H1 (cell line): ENCODE results near the gene NTN4. TPM values are rescaled to one million over a fixed set of nuclear protein-coding genes. Genes with fewer than 3 reads are reported as not detected.

ENCODE experiments used
- CTCF ChIA-PET: fragments of 300-600 bp; sonication (Branson Sonifier 250); formaldehyde crosslinking; loops from one replicate; lab custom pipeline; 2021; ENCODE audit not compliant: partially characterized antibody; lab: Charles Lee
- POLR2A ChIA-PET: fragments of 300-600 bp; sonication (Branson Sonifier 250); formaldehyde crosslinking; loops from one replicate; lab custom pipeline; 2021; ENCODE audit warnings: inconsistent platforms; ENCODE audit not compliant: partially characterized antibody; lab: Charles Lee
- DNase-seq, 2 experiments: peaks; one replicate each; pipeline versions ENCODE4 v3.0.0 to v3.0.0-alpha.2; 2010 to 2022; ENCODE audit warnings: low spot score in 2 of 2, low read depth in 1 of 2, mixed read lengths in 1 of 2
- FAIRE-seq: peaks from 2 replicates; lab custom pipeline; 2011; peaks lifted over from hg19 to GRCh38; lab: Jason Lieb, UNC
- H2AFZ ChIP-seq: 2 replicates; pipeline ENCODE4 v1.8.1; 2012; ENCODE audit warnings: low read length, inconsistent platforms
- H2AK5ac ChIP-seq: 2 replicates; pipeline ENCODE4 v1.6.1; 2013; ENCODE audit warnings: low read depth, low read length
- H2BK120ac ChIP-seq: replicated peaks from 2 replicates; pipeline ENCODE3; 2013; ENCODE audit warnings: low read depth, low read length, inconsistent platforms
- H2BK12ac ChIP-seq: 2 replicates; pipeline ENCODE4 v1.6.1; 2013; ENCODE audit warnings: low read depth, low read length
- H2BK15ac ChIP-seq: 2 replicates; pipeline ENCODE4 v1.6.1; 2013; ENCODE audit warnings: low read length
- H2BK20ac ChIP-seq: 2 replicates; pipeline ENCODE4 v1.6.1; 2013; ENCODE audit warnings: low read length
- H2BK5ac ChIP-seq: 2 replicates; pipeline ENCODE4 v1.6.1; 2013; ENCODE audit warnings: low read depth, low read length
- H3K14ac ChIP-seq: 2 replicates; pipeline ENCODE4 v1.6.1; 2013; ENCODE audit warnings: inconsistent platforms; ENCODE audit not compliant: insufficient read length
- H3K18ac ChIP-seq: 2 replicates; pipeline ENCODE4 v1.6.1; 2013; ENCODE audit warnings: low read length; ENCODE audit errors: extremely low read depth
- H3K23ac ChIP-seq: 2 replicates; pipeline ENCODE4 v1.6.1; 2013; ENCODE audit warnings: inconsistent platforms; ENCODE audit not compliant: insufficient read length
- H3K23me2 ChIP-seq: 2 replicates; pipeline ENCODE4 v1.6.1; 2013; ENCODE audit warnings: low read depth, low read length
- H3K27ac ChIP-seq: 2 replicates; pipeline ENCODE4 v1.6.1; 2011; ENCODE audit warnings: low read depth, low read length, inconsistent platforms
- H3K27me3 ChIP-seq, 4 experiments: replicated peaks in 1 of 4; 1 replicate in 1 of 4; 2 replicates in 3 of 4; pipeline versions ENCODE4 v1.6.1 to v1.8.1; 2011 to 2013; ENCODE audit warnings: low read length in 3 of 4, mild to moderate bottlenecking in 3 of 4, inconsistent platforms in 2 of 4, mixed read lengths in 2 of 4, moderate library complexity in 1 of 4; ENCODE audit not compliant: control insufficient read depth in 3 of 4, insufficient read depth in 3 of 4; ENCODE audit errors: extremely low read depth in 1 of 4
- H3K36me3 ChIP-seq, 4 experiments: 2 replicates each; pipeline versions ENCODE4 v1.6.1 to v1.8.1; 2011 to 2013; ENCODE audit warnings: mild to moderate bottlenecking in 4 of 4, low read length in 3 of 4, moderate library complexity in 2 of 4, control low read depth in 1 of 4, inconsistent platforms in 1 of 4; ENCODE audit not compliant: insufficient read depth in 4 of 4, control insufficient read depth in 2 of 4
- H3K4ac ChIP-seq: replicated peaks from 2 replicates; pipeline ENCODE3; 2013; ENCODE audit warnings: low read length, low read depth, mixed read lengths, inconsistent platforms; ENCODE audit not compliant: insufficient read length
- H3K4me1 ChIP-seq, 4 experiments: replicated peaks in 1 of 4; 1 replicate in 1 of 4; 2 replicates in 3 of 4; pipeline versions ENCODE4 v1.6.1 to v1.8.1; 2011 to 2013; ENCODE audit warnings: low read length in 3 of 4, inconsistent platforms in 2 of 4, mixed read lengths in 1 of 4; ENCODE audit not compliant: insufficient read depth in 4 of 4, control insufficient read depth in 3 of 4
- H3K4me2 ChIP-seq, 2 experiments: 2 replicates each; pipeline versions ENCODE4 v1.6.1 to v1.8.1; 2011 to 2013; ENCODE audit warnings: low read depth in 2 of 2, low read length in 2 of 2, control low read depth in 1 of 2, inconsistent platforms in 1 of 2, mild to moderate bottlenecking in 1 of 2; ENCODE audit not compliant: insufficient read depth in 1 of 2
- H3K4me3 ChIP-seq, 4 experiments: fragments of 200-600, 300-600 bp in 1 of 4; sonication (generic), shearing (Covaris generic), sonication (Bioruptor Twin) in 1 of 4; 2 replicates each; pipeline versions ENCODE4 v1.5.1 to v1.8.1; 2011 to 2016; ENCODE audit warnings: low read length in 4 of 4, low read depth in 3 of 4, control low read depth in 2 of 4, inconsistent platforms in 2 of 4, mild to moderate bottlenecking in 2 of 4, mixed read lengths in 1 of 4, moderate library complexity in 1 of 4; ENCODE audit not compliant: insufficient read depth in 2 of 4; ENCODE audit errors: extremely low read depth in 1 of 4
- H3K56ac ChIP-seq: replicated peaks from 2 replicates; pipeline ENCODE3; 2013; ENCODE audit warnings: low read depth, mild to moderate bottlenecking, mixed read lengths, low read length, inconsistent platforms; ENCODE audit not compliant: insufficient read length
- H3K79me1 ChIP-seq: 2 replicates; pipeline ENCODE4 v1.6.1; 2013; ENCODE audit warnings: low read depth, low read length, control low read depth
- H3K79me2 ChIP-seq, 2 experiments: 2 replicates each; pipeline versions ENCODE4 v1.6.1 to v1.8.1; 2012 to 2013; ENCODE audit warnings: low read length in 2 of 2, mild to moderate bottlenecking in 2 of 2, inconsistent platforms in 1 of 2; ENCODE audit not compliant: insufficient read depth in 2 of 2, control insufficient read depth in 1 of 2
- H3K9ac ChIP-seq, 4 experiments: replicated peaks in 1 of 4; 1 replicate in 1 of 4; 2 replicates in 3 of 4; pipeline versions ENCODE4 v1.6.1 to v1.8.1; 2011 to 2013; ENCODE audit warnings: low read depth in 3 of 4, low read length in 3 of 4, control low read depth in 2 of 4, mild to moderate bottlenecking in 2 of 4, moderate library complexity in 2 of 4, inconsistent platforms in 1 of 4; ENCODE audit errors: extremely low read depth in 1 of 4
- H3K9me3 ChIP-seq, 2 experiments: 2 replicates each; pipeline versions ENCODE4 v1.6.1 to v1.8.1; 2012 to 2013; ENCODE audit warnings: mild to moderate bottlenecking in 2 of 2, moderate library complexity in 2 of 2, control low read depth in 1 of 2, inconsistent platforms in 1 of 2, low read depth in 1 of 2, low read length in 1 of 2, mixed read lengths in 1 of 2; ENCODE audit not compliant: insufficient read depth in 2 of 2
- H4K20me1 ChIP-seq, 2 experiments: replicated peaks in 1 of 2; 2 replicates each; pipeline versions ENCODE3 to v1.8.1; 2011 to 2013; ENCODE audit warnings: inconsistent platforms in 2 of 2, low read length in 2 of 2, mild to moderate bottlenecking in 1 of 2; ENCODE audit not compliant: insufficient read depth in 2 of 2, control insufficient read depth in 1 of 2
- H4K5ac ChIP-seq: 2 replicates; pipeline ENCODE4 v1.6.1; 2013; ENCODE audit warnings: low read length, low read depth, mixed read lengths, inconsistent platforms; ENCODE audit not compliant: insufficient read length
- H4K8ac ChIP-seq: 2 replicates; pipeline ENCODE4 v1.8.0; 2013; ENCODE audit warnings: mild to moderate bottlenecking, moderate library complexity, low read length, inconsistent platforms; ENCODE audit not compliant: insufficient read depth; ENCODE audit errors: extremely low read depth
- H4K91ac ChIP-seq: replicated peaks from 2 replicates; pipeline ENCODE3; 2013; ENCODE audit warnings: low read length, mixed read lengths, inconsistent platforms; ENCODE audit not compliant: insufficient read length
- ATF3 ChIP-seq: IDR thresholded peaks from 2 replicates; pipeline ENCODE4 v1.6.1; 2011; ENCODE audit warnings: low read depth, mild to moderate bottlenecking, low read length; ENCODE audit not compliant: insufficient read depth
- CBX5 ChIP-seq: fragments of 300-800, 300-1000 bp; sonication (generic); IDR thresholded peaks from 2 replicates; pipeline ENCODE4 v1.7.1; 2016; ENCODE audit warnings: antibody characterized with exemption, low read length, low read depth
- CEBPB ChIP-seq: IDR thresholded peaks from 2 replicates; pipeline ENCODE4 v1.6.1; 2012; ENCODE audit warnings: low read depth, low read length
- HDAC2 ChIP-seq, 2 experiments: fragments of 300-600 bp in 1 of 2; sonication (generic) in 1 of 2; IDR thresholded peaks; 2 replicates each; pipeline ENCODE4 v1.6.1; 2011 to 2012; ENCODE audit warnings: low read depth in 2 of 2, low read length in 2 of 2, mild to moderate bottlenecking in 2 of 2, moderate library complexity in 2 of 2, borderline replicate concordance in 1 of 2, inconsistent platforms in 1 of 2
- HDAC6 ChIP-seq: IDR thresholded peaks from one replicate; pipeline ENCODE4 v1.7.1; 2012; ENCODE audit warnings: low read depth, mild to moderate bottlenecking, inconsistent platforms, low read length, moderate library complexity
- KDM4A ChIP-seq: IDR thresholded peaks from one replicate; pipeline ENCODE4 v1.7.1; 2012; ENCODE audit warnings: low read depth, mild to moderate bottlenecking, moderate library complexity, low read length, inconsistent platforms; ENCODE audit not compliant: severe bottlenecking
- NANOG ChIP-seq: IDR thresholded peaks from 2 replicates; pipeline ENCODE4 v1.6.1; 2011; ENCODE audit warnings: low read length, low read depth, mild to moderate bottlenecking, inconsistent platforms; ENCODE audit not compliant: insufficient read depth, poor library complexity, severe bottlenecking
- POU5F1 ChIP-seq: IDR thresholded peaks from 2 replicates; pipeline ENCODE4 v1.6.1; 2011; ENCODE audit warnings: low read depth, mild to moderate bottlenecking, low read length, moderate library complexity
- RNF2 ChIP-seq: fragments of 200-900, 300-1000 bp; sonication (generic); IDR thresholded peaks from 2 replicates; pipeline ENCODE4 v1.7.1; 2016; ENCODE audit warnings: borderline replicate concordance, low read depth, mild to moderate bottlenecking, antibody characterized with exemption, low read length; ENCODE audit not compliant: poor library complexity, severe bottlenecking; ENCODE audit errors: missing control alignments
- SP2 ChIP-seq: IDR thresholded peaks from 2 replicates; pipeline ENCODE4 v1.6.1; 2012; ENCODE audit warnings: mild to moderate bottlenecking, low read length, inconsistent platforms
- TBP ChIP-seq: IDR thresholded peaks from 2 replicates; pipeline ENCODE4 v1.6.1; 2011; ENCODE audit warnings: low read depth, low read length, improper control_type of control experiment
- TCF12 ChIP-seq: IDR thresholded peaks from 2 replicates; pipeline ENCODE4 v1.6.1; 2011; ENCODE audit warnings: low read depth, mild to moderate bottlenecking, low read length
- ZNF274 ChIP-seq: IDR thresholded peaks from 2 replicates; pipeline ENCODE4 v1.7.0; 2012; ENCODE audit warnings: low read length, borderline replicate concordance; ENCODE audit errors: extremely low read depth
- WGBS, 2 experiments: shearing (Covaris generic) in 1 of 2; methylation state at CpG; one replicate each; pipeline versions ENCODE4 v1.1.6 to v1.1.7; 2013 to 2015; ENCODE audit warnings: low lambda C conversion rate in 2 of 2, mixed read lengths in 2 of 2, inconsistent platforms in 1 of 2, low coverage in 1 of 2, missing lambda C conversion rate in 1 of 2; ENCODE audit not compliant: insufficient replicate concordance in 2 of 2, insufficient coverage in 1 of 2, insufficient read length in 1 of 2; ENCODE audit errors: extremely low coverage in 1 of 2, missing lambda C conversion rate in 1 of 2; 5-methylcytosine and 5-hydroxymethylcytosine counted together
- polyA plus RNA-seq, 7 experiments: library from polyadenylated mRNA; depleted of rRNA in 3 of 7; stranded (reverse) in 5 of 7; unstranded in 2 of 7; fragments of >200 nt in 5 of 7; fragments of 200-250 nt in 2 of 7; gene quantifications; 1 replicate in 5 of 7; 2 replicates in 1 of 7; 4 replicates in 1 of 7; pipeline versions ENCODE4 v1.2.1 to v1.2.3, GENCODE V29; 2011 to 2013; ENCODE audit warnings: missing spikeins in 2 of 7, mixed read lengths in 2 of 7
- total RNA-seq: library from RNA; stranded (reverse); fragmentation: NEBNext Ultra II Directional; extraction: Animal tissue kit (Norgen Biotek cat#: 25700); gene quantifications from 2 replicates; pipeline ENCODE4 v1.2.1, GENCODE V29; 2021

Gene NTN4
- total and polyA plus RNA-seq, 2 of the 8 experiments (the other 6 are each of a cell fraction or from before 2014, with no cell fraction given), result 0.74 to 1.3 TPM

GRCh38 chr12:95700316-95700785 is 90.2 kb downstream of the NTN4 start:
- H3K56ac ChIP-seq, result no peak overlapping the region
- no peak overlapping the region for H3K27ac ChIP-seq
- no peak overlapping the region for H2AK5ac ChIP-seq
- H2BK120ac ChIP-seq, result no peak overlapping the region
- WGBS, 2 experiments, result 75% methylated on average over 7 of the region's 7 CpGs; no CpG with 5 or more reads in 1 of the 2 experiments
- no peak overlapping the region for H3K9ac ChIP-seq
- no peaks in the 10 kb centered on the region for H3K79me1 ChIP-seq
- no peak overlapping the region for H2BK15ac ChIP-seq
- 0 out of 2 replicates have a peak, but pooled peaks cover 2% of the 10 kb centered on the region for H3K23me2 ChIP-seq
- no peak overlapping the region for H3K23ac ChIP-seq
- CTCF ChIA-PET, result no interaction called here
- H3K27me3 ChIP-seq, result no peaks in the 10 kb centered on the region
- H2AFZ ChIP-seq, result no peak overlapping the region
- H3K4me2 ChIP-seq, result no peak overlapping the region
- no peak for FAIRE-seq
- no peak overlapping the region for H2BK20ac ChIP-seq
- H3K79me2 ChIP-seq, result no peaks in the 10 kb centered on the region
- no peaks in the 10 kb centered on the region for H3K4me1 ChIP-seq
- H2BK12ac ChIP-seq, result no peak overlapping the region
- no peak overlapping the region for H3K4ac ChIP-seq
- DNase-seq, result no peak
- H4K5ac ChIP-seq, result no peak overlapping the region
- no peak overlapping the region for H4K91ac ChIP-seq
- POLR2A ChIA-PET, result no interaction called here
- H3K9me3 ChIP-seq, result no peaks in the 10 kb centered on the region
- H4K8ac ChIP-seq, result no peak overlapping the region
- no peak overlapping the region for H3K18ac ChIP-seq
- no peaks in the 10 kb centered on the region for H4K20me1 ChIP-seq
- H3K4me3 ChIP-seq, result no peak overlapping the region
- no peak overlapping the region for H3K14ac ChIP-seq
- no peaks in the 10 kb centered on the region for H3K36me3 ChIP-seq
- H2BK5ac ChIP-seq, result no peak overlapping the region
- TF ChIP-seq POU5F1 (no peak), TCF12 (no peak), CEBPB (no peak), ZNF274 (no peak), HDAC2 (IDR thresholded peaks at IDR 0.05; ENCODE audit: borderline replicate concordance in 1 of 2, low read depth in 2 of 2, low read length in 2 of 2) (no peak), HDAC6 (no peak), NANOG (no peak), ATF3 (no peak), TBP (no peak), KDM4A (no peak), RNF2 (no peak), CBX5 (no peak), SP2 (no peak)
